8988T (cell line): ENCODE measurements around the gene GJC2.

Experiments
- DNase-seq: peaks from one replicate; pipeline ENCODE4 v3.0.0; 2011

Gene GJC2

DNA sequence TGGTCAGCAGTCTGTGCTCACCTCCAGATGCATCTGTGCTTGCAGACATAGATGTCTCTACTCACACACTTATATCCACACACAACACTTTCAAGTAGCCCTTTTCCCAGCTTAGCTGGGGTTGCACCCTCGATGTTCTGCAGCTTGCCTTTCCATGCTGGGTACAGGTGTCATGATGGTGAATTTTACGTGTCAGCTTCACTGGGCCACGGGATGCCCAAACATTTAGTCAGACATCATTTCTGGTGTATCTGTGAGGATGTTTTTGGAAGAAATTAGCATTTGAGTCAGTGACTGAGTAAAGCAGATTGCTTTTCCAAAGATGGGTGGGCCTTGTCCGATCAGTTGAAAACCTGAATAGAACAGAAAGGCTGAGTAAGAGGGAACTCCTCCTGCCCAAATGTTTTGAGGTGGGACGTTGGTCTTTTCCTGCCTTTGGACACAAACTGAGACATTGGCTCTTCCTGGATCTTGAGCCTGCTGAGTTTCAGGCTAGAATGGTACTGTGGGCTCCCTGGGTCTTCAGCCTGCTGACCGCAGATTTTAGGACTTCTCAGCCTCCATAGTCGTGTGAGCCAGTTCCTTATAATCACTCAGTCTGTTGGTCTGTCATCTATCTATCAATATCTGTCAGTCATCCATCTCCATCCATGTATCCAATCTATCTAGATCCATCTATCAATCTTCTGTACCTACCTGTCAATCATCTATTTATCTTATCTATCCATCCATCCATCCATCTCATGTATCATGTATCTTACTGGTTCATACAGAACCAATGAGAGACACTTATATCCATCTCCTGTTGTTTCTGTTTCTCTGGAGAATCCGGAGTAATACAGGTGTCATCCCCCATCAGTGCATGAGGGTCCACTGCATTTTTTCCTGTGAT lies 45.4 kb downstream of the GJC2 start:
- DNase-seq, result no peak

DNA sequence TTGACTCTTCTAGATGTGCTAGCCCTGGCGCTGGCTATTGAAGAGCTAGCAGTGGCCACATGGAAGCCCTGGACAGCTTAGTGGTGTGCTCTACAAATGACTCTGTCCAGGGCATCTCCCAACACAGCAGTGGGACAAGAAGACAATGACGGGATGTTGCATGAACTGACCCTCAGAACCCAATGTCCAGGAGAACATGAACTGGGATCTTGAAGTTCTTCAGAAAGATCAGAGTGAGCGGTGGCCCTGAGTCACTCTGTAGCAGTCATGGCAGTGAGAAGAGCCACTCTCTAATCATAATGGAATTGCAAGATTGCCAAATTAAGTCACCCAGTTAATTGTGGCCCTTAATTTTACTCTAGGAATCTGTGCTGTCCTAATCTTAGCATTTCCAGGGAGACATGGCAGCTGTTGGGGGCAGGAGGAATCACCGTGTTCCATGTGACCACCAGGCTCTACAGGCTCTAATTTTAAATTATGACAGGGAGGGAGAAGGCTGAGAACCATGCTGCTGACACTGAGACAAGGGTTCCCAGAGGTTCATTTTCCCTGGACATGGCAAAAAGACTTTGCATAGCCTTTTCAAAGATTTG lies 47.9 kb downstream of the GJC2 start:
- DNase-seq, result no peak

DNA sequence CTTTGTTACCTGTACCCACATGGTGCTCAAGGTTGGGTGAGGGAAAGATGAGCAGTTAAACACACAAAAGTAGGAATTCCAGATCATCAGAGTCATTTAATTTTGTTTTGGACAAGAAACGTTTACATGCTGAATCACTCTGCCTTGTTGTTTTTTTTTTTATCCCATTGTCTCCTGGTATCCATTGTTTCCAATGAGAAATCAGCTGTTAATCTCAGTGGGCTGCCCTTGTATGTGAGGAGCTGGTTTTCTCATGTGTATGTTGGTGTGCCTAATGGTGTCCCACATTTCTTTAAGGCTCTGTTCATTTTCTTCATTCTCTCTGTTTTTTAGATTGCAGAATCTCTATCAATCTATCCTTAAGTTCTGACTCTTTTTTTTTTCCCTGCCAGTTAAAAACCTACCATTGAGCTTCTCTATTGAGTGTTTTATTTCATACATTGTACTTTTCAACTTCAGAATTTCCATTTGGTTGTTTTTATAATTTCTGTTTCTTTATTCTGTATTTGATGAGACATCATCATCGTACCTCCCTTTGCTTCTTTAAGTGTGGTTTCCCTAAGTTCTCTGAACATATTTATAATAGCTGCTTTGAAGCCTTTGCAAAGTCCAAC lies 49.4 kb downstream of the GJC2 start:
- DNase-seq, result no peak

DNA sequence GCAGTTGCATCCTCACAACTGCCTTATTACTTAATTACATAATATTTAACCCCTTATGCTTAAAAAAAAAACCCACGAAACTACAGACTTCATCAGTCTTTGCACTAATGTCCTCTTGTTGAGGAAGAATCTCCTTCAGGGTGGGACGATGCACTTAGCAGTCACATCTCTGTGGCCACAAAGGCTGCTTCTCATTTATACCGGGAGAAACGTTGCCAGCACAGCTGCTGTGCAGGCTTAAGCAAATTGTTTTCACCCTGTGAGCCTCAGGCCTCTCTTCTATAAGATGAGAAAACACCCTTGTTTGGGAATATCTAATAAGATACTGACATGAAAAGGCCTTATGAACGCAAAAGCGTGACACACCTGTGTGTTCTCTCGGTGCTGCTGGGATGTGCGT lies 55.2 kb downstream of the GJC2 start:
- no peak for DNase-seq

DNA sequence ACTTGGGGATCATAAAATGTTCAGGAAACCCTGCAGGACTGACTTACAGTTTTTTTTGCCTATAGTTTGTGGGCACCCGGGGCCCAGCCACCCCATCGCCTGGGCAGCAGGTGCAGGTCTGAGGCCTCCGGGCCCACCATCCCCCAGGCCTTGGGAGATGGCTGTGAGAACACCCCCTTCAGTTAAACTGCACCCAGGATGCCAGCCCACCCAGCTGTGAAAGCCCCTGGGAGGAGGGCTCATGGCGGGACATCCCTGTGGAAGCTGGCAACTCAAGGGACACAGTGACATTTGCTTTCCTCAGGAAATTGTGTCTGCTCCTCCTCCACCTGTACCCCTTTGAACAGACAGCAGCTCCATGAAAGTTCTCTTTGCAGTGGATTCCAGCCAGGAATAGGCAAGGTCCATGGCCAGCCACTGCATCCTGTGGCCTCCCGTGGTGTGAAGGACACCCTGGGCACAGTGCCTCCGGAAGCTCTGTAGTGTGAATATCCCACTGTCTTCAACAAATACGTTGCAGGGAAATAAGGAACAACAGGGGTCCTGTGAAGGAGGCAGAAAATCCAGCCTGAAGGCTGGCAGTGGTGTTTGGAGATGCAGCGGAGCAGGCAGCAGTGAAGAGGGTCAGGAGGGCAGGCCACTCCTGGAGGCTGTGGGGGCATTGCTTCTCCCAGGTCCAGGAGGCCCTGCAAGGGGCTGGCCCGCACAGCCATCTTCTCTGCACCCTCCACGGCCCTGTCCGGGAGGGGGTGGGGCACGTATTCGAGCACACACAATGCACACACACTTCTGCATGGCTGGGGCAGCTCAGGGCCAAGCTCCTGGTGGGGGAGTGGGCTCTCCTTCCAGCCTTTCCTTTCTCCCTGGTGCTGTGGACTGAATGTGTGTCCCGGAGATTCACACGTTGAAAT lies 56.1 kb downstream of the GJC2 start:
- no peak for DNase-seq

DNA sequence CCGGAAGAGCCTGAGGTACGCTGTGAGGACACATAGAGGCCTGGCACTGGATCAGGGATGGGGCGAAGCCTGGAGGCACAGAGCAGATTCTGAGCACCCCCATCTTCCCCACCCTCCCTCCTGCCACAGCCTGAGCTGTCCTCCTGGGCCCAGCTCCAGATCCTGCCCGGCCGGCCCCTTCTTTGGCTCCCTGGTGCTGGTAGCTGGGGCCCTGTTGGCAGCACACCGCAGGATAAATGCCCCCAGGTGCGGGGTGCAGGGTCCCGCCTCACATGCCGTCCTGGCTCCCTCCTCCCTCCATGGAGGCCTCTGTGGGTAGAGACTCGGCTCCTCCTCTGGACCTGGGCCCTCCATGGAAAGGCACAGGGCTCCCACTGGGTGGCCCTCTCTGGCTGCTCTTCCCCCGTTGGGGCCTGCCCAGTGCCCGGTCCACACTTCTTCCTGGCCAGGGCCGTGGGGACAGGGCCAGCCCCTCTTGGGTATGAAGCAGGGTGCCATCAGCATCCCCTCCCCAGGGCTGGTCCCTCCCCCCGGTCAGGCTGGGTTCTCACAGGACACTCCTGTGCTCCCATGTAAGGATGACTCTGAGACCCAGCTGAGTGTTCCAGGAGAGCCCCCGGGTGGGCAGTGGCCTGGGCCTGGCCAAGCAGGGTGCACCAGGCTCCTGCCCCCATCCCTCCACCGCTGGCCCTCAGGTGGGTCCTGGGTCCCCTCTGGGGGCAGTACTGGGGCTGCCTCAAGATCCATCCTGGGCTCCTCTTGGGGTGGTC lies 57.0 kb downstream of the GJC2 start:
- no peak for DNase-seq

DNA sequence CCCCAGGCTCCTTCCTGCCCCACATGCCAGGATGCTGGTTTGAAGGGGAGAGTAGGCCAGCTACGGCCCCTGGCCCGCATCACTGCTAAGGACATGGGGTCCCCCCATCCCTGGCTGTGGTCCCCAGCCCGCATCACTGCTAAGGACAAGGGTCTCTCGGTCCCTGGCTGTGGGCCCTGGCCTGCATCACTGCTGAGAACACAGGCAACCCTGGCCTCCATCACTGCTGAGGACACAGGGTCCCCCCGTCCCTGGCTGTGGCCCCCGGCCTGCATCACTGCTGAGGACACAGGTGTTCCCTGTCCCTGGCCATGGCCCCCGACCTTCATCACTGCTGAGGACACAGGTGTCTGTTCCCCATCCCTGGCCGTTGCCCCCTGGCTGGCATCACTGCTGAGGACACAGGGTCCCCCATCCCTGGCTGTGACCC lies 57.7 kb downstream of the GJC2 start:
- DNase-seq, result no peak

DNA sequence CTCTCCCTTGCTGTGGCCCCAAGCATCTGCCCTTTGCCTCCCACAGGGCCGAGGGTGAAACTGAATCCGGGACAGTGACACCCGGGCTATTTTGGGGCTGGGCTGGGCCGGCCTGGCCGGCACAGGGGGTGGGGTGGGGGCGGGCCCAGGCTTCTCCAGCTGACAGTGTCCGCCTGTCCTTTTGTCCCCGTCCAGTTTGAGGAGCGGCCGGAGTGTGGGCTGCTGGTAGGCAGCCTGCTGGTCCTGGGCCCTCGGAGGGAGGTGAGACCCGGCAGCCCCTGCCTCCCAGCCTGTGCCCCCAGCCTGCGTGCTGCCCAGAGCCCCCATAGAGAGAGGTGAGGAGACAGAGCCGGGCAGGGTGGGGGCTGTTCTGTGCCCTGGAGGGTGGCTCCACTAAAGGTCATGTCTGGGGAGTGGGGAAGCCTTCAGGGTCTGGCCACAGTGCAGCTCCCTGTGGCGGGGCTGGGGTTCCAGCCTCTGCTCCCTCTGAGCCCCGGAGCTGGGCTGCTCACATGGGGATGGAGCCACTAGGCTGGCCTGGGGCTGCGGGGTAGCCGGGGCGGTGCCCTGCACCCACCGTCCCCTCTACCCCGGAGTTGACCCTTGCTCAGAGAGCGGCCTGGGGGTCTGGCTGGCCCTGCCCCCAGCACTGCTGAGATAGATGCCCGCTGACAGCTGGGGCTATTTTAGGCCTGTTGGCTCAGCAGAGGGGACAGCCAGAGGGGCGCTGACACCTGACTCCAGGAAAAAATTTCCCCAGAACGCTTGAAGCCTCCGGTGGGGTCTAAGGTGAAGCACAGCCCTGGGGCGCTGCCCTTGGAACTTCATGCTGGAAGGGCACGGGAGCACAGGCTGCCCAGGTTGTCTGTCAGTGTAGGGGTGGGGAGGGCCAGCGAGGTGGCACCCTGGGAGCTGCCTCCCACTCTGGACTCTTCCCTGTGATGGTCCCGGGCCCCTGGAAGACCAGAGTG lies 58.4 kb downstream of the GJC2 start, which contains the start of gene OBSCN:
Gene OBSCN (plus strand): TSS at position 194 of the 971 bp plus-strand sequence. CDS start 3,740 bp downstream, outside the sequence.
- DNase-seq, result no peak

DNA sequence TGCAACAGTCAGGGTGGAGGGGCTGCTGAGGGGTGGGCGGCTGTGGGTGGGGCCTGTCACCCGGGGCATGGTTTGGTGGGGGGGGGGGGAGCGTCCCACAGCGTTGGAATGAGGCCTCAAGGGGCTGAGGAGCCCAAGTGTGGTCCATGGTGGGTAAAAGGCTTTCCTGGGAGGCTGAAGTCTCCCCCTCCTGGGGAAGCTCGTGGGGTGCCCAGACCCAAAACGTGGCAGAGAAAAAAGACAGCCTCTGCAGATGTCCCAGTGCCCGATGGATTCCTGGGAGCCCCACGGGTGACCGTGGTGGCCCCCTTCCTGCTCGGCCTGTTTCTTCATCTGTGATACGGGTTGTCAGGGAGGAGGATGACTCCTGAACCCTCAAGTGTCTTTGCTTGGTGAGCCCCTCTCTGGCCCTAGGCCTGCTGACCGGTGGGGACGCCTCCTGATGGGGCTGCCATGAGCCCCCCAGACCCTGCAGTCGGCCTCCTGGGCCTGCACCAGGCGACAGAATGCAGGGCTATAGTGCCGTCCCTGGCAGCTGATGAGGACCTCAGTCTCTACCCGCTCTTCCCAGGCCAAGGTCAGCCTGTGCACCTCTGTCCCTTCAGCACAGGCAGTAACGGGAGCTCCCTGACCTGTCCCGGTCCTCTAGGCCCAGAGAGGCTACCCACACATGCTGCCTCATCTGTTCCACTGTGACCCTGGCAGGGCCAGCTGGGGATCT lies 59.3 kb downstream of the GJC2 start:
- no peak for DNase-seq
